ENCODE measurements around the gene MAGI2.

MAGI2 gene

DNA sequence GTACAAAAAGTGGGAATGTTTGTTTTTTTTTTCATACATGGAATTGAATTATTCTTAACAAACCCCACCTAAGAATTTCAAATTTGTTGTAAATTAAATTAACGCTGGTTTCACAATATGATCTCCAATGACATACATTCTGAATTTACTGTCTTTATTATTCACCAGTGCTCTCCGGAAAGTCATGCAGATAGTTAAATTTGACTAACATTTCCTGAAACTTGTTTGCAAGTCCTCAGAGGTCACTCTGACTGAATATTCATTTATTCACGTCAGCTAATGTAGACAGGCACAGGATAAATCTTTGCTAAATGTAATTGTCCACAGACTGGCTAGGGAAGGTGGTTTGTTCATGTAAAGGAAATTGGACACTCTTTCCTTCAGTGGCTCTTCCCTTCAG, 924.5 kb downstream of the MAGI2 start:
- TF ChIP-seq, protein P1, sequence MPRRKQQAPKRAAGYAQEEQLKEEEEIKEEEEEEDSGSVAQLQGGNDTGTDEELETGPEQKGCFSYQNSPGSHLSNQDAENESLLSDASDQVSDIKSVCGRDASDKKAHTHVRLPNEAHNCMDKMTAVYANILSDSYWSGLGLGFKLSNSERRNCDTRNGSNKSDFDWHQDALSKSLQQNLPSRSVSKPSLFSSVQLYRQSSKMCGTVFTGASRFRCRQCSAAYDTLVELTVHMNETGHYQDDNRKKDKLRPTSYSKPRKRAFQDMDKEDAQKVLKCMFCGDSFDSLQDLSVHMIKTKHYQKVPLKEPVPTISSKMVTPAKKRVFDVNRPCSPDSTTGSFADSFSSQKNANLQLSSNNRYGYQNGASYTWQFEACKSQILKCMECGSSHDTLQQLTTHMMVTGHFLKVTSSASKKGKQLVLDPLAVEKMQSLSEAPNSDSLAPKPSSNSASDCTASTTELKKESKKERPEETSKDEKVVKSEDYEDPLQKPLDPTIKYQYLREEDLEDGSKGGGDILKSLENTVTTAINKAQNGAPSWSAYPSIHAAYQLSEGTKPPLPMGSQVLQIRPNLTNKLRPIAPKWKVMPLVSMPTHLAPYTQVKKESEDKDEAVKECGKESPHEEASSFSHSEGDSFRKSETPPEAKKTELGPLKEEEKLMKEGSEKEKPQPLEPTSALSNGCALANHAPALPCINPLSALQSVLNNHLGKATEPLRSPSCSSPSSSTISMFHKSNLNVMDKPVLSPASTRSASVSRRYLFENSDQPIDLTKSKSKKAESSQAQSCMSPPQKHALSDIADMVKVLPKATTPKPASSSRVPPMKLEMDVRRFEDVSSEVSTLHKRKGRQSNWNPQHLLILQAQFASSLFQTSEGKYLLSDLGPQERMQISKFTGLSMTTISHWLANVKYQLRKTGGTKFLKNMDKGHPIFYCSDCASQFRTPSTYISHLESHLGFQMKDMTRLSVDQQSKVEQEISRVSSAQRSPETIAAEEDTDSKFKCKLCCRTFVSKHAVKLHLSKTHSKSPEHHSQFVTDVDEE (CRISPR knock-in tag; IDR thresholded peaks at IDR 0.05), result no peak
- TF ChIP-seq GLIS3 (CRISPR knock-in tag; IDR thresholded peaks at IDR 0.05) (no peak), OSR1 (CRISPR knock-in tag; IDR thresholded peaks at IDR 0.05) (no peak), PPARA (CRISPR knock-in tag; IDR thresholded peaks at IDR 0.05; ENCODE audit: borderline replicate concordance) (no peak), ZC3H10 (CRISPR knock-in tag; IDR thresholded peaks at IDR 0.05) (peak; percentile 76), ISL1 (CRISPR knock-in tag; IDR thresholded peaks at IDR 0.05) (peak; percentile 79), ZFP30 (CRISPR knock-in tag; IDR thresholded peaks at IDR 0.05) (no peak), PATZ1 (CRISPR knock-in tag; IDR thresholded peaks at IDR 0.05; ENCODE audit: borderline replicate concordance) (peak; percentile 80)
- ATAC-seq, result peak; percentile 65

DNA sequence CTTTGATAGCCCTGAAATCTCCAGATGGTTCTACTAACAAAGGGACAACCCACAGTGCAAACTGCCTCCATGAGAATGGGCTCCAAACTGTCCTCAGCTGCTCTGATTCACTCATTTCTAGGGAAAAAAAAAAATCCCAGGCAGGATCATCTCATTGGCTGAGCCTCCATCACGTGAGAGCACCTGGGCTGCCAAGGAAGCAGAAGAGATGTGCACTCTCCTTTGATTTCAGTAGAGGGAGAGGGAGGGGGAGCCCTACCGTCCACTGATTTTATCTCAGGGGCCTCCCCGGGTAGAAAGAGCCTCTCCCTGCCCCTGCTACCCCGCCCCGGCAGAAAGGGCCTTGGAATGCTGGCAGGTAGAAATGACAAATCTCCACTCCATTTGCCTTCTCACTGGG, 929.5 kb downstream of the MAGI2 start:
- no peak for TF ChIP-seq ZNF8 (CRISPR knock-in tag; IDR thresholded peaks at IDR 0.05)
- no peak for ATAC-seq

DNA sequence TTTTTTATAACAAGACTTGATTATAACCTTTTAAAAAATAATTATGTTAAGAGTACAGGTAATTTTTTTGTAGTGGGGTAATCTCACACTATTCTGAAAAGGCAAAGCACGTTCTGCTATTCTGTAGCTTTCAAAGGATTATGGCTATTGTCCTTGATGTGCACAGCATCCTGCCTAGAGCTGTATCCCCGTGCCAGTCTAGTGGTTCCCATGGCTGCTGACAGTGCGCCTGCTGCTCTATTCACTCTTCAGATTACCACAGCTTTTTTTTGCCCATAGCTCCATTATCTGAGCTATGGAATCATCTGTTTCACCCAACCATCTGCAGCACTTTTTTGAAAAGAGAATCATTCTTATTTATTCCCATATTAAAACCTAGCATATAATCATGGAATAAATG, 931.5 kb downstream of the MAGI2 start:
- TF ChIP-seq OSR1 (CRISPR knock-in tag; IDR thresholded peaks at IDR 0.05), result no peak
- TF ChIP-seq CSDC2 (CRISPR knock-in tag; IDR thresholded peaks at IDR 0.05), result no peak
- TF ChIP-seq ZNF565 (CRISPR knock-in tag; conservative IDR thresholded peaks at IDR 0.05; ENCODE audit: low read depth), result no peak
- TF ChIP-seq PPARA (CRISPR knock-in tag; IDR thresholded peaks at IDR 0.05; ENCODE audit: borderline replicate concordance), result no peak
- TF ChIP-seq, protein P1 (CRISPR knock-in tag; IDR thresholded peaks at IDR 0.05), result no peak
- no peak for TF ChIP-seq ZFP30 (CRISPR knock-in tag; IDR thresholded peaks at IDR 0.05)
- no peak for TF ChIP-seq RARB (CRISPR knock-in tag; IDR thresholded peaks at IDR 0.05)
- TF ChIP-seq ARNTL (CRISPR knock-in tag; IDR thresholded peaks at IDR 0.05; ENCODE audit: borderline replicate concordance, low read depth), result no peak
- no peak for TF ChIP-seq GLIS3 (CRISPR knock-in tag; IDR thresholded peaks at IDR 0.05)
- no peak for TF ChIP-seq CSRNP3 (CRISPR knock-in tag; IDR thresholded peaks at IDR 0.05)
- TF ChIP-seq ZFP3 (CRISPR knock-in tag; IDR thresholded peaks at IDR 0.05), result no peak
- no peak for ATAC-seq

- TF ChIP-seq PPARA (CRISPR knock-in tag; IDR thresholded peaks at IDR 0.05; ENCODE audit: borderline replicate concordance), result no peak
- TF ChIP-seq ZNF8 (CRISPR knock-in tag; IDR thresholded peaks at IDR 0.05), result no peak
- TF ChIP-seq ISL1 (CRISPR knock-in tag; IDR thresholded peaks at IDR 0.05), result no peak
- TF ChIP-seq CREB5 (CRISPR knock-in tag; IDR thresholded peaks at IDR 0.05; ENCODE audit: low read depth), result no peak
- TF ChIP-seq TOX (CRISPR knock-in tag; IDR thresholded peaks at IDR 0.05; ENCODE audit: borderline replicate concordance), result no peak
- TF ChIP-seq OSR1 (CRISPR knock-in tag; IDR thresholded peaks at IDR 0.05), result no peak
- TF ChIP-seq BACH2 (CRISPR knock-in tag; IDR thresholded peaks at IDR 0.05; ENCODE audit: borderline replicate concordance), result no peak
- TF ChIP-seq ESRRG (CRISPR knock-in tag; IDR thresholded peaks at IDR 0.05), result no peak
- no peak for TF ChIP-seq CSDC2 (CRISPR knock-in tag; IDR thresholded peaks at IDR 0.05)
- TF ChIP-seq GLIS3 (CRISPR knock-in tag; IDR thresholded peaks at IDR 0.05), result no peak
- TF ChIP-seq TCF4 (CRISPR knock-in tag; IDR thresholded peaks at IDR 0.05; ENCODE audit: borderline replicate concordance), result no peak
- TF ChIP-seq PATZ1 (CRISPR knock-in tag; IDR thresholded peaks at IDR 0.05; ENCODE audit: borderline replicate concordance), result no peak
- TF ChIP-seq ARNTL (CRISPR knock-in tag; IDR thresholded peaks at IDR 0.05; ENCODE audit: borderline replicate concordance, low read depth), result no peak
- TF ChIP-seq RARB (CRISPR knock-in tag; IDR thresholded peaks at IDR 0.05), result no peak
- TF ChIP-seq ZNF565 (CRISPR knock-in tag; conservative IDR thresholded peaks at IDR 0.05; ENCODE audit: low read depth), result no peak
- no peak for TF ChIP-seq ZFP30 (CRISPR knock-in tag; IDR thresholded peaks at IDR 0.05)
- ATAC-seq, result no peak
These were observed 937.0 kb downstream of the MAGI2 start for GRCh38 chr7:78516450-78516849.

Data from SK-N-SH treated with all-trans-retinoic acid at 6 μM for 48 hours (cell line).